Measurements from ENCODE around the gene SYT9. TPM values are rescaled to one million over a fixed set of nuclear protein-coding genes. Genes with fewer than 3 reads are reported as not detected.

Gene SYT9
- total and polyA plus RNA-seq, 4 donors: 0.05 to 5.4 (median 2.6) TPM

DNA sequence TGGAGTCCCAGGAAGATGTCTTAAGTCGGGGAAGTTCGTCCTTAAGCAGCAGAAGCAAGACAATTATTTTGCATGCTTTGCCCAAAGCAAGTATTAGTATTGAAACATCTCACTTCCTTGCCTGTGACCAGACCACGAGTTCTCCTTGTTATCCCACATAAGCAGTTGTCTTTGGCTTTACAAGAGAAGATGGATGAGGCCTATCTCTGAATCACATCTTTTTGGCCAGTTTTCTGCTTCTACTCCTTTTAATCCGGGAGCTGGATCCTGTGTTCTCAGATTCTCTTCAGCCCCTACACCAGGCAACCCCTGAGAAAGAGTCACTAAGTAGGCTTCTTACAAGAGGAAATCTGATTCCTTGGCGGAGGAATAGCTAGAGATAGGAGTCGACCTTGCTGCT, 2.1 kb downstream of the SYT9 start:
- peaks cover 4 to 31% (median 22%) of the 10 kb centered on the region in 4 donors for H3K4me1 ChIP-seq (ENCODE audit: control insufficient read depth in 4 of 4, insufficient read depth in 4 of 4, low read length in 3 of 4)
- H3K9ac ChIP-seq (ENCODE audit: low read depth in 1 of 2, low read length in 2 of 2): no peak overlapping the region
- H3K9me3 ChIP-seq (ENCODE audit: control insufficient read depth in 4 of 4, low read length in 3 of 4): no peaks in the 10 kb centered on the region
- no peak overlapping the region for H3K27ac ChIP-seq (ENCODE audit: low read depth in 1 of 2, low read length in 2 of 2)
- WGBS: 85% methylated on average over 6 of the region's 6 CpGs
- no peak for TF ChIP-seq EGR1 (IDR thresholded peaks at IDR 0.05; ENCODE audit: low read depth in 2 of 2)
- TF ChIP-seq RXRA (IDR thresholded peaks at IDR 0.05): no peak
- TF ChIP-seq SP1 (IDR thresholded peaks at IDR 0.05): no peak
- no peak for TF ChIP-seq NR2F2 (IDR thresholded peaks at IDR 0.05)
- no peak for TF ChIP-seq HNF4G (IDR thresholded peaks at IDR 0.05)
- TF ChIP-seq ATF3 (IDR thresholded peaks at IDR 0.05): no peak
- no peak for TF ChIP-seq TAF1 (conservative IDR thresholded peaks at IDR 0.05)
- no peak for TF ChIP-seq RAD21 (IDR thresholded peaks at IDR 0.05)
- TF ChIP-seq REST (IDR thresholded peaks at IDR 0.05): no peak
- no peak overlapping the region for H3K4me3 ChIP-seq (ENCODE audit: low read depth in 1 of 3, low read length in 3 of 3)
- H3K27me3 ChIP-seq (ENCODE audit: control insufficient read depth in 4 of 4, insufficient read depth in 4 of 4, low read length in 3 of 4): no peaks in the 10 kb centered on the region
- no peak for DNase-seq (ENCODE audit: low spot score)
- no peaks in the 10 kb centered on the region for H3K36me3 ChIP-seq (ENCODE audit: control insufficient read depth in 4 of 4, insufficient read depth in 3 of 4, low read depth in 1 of 4, low read length in 3 of 4)

DNA sequence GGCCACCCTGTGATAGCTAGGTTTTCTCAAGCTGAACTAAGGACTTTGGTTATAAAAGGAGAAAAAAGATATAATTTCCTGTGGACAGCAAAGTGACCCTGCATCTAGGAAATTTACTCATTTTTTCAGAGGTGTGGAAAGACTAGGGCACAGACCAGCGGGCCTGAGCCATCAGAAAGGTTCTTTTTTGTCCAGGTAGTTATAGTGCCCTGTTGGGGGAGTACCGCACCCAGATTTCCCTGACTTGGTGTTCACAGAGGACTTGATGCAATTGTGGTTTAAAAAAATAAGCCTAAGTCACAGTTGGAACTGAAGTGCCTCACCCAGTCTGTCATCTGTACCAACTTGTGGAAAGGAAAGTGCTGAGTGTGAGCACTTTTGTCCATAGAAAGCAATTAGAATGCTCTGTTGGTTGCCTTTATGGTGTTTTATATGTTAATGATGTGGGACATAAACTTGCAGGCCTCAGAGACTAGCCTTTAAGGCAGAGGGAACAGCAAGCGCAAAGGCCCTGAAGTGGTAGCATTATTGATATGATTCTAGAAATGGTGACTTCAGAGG, 3.1 kb downstream of the SYT9 start:
- Histone ChIP-seq H3K36me3 (ENCODE audit: control insufficient read depth in 4 of 4, insufficient read depth in 3 of 4, low read depth in 1 of 4, low read length in 3 of 4) (no peaks in the 10 kb centered on the region), H3K4me3 (ENCODE audit: low read depth in 1 of 3, low read length in 3 of 3) (no peak overlapping the region), H3K4me1 (ENCODE audit: control insufficient read depth in 4 of 4, insufficient read depth in 4 of 4, low read length in 3 of 4) (peaks cover 4 to 31% (median 22%) of the 10 kb centered on the region in 4 donors), H3K27me3 (ENCODE audit: control insufficient read depth in 4 of 4, insufficient read depth in 4 of 4, low read length in 3 of 4) (no peaks in the 10 kb centered on the region), H3K9me3 (ENCODE audit: control insufficient read depth in 4 of 4, low read length in 3 of 4) (no peaks in the 10 kb centered on the region), H3K27ac (ENCODE audit: low read depth in 1 of 2, low read length in 2 of 2) (no peak overlapping the region), H3K9ac (ENCODE audit: low read depth in 1 of 2, low read length in 2 of 2) (no peak overlapping the region)
- DNase-seq (ENCODE audit: low spot score): no peak
- 65% methylated on average over 3 of the region's 3 CpGs for WGBS
- TF ChIP-seq, protein P1, sequence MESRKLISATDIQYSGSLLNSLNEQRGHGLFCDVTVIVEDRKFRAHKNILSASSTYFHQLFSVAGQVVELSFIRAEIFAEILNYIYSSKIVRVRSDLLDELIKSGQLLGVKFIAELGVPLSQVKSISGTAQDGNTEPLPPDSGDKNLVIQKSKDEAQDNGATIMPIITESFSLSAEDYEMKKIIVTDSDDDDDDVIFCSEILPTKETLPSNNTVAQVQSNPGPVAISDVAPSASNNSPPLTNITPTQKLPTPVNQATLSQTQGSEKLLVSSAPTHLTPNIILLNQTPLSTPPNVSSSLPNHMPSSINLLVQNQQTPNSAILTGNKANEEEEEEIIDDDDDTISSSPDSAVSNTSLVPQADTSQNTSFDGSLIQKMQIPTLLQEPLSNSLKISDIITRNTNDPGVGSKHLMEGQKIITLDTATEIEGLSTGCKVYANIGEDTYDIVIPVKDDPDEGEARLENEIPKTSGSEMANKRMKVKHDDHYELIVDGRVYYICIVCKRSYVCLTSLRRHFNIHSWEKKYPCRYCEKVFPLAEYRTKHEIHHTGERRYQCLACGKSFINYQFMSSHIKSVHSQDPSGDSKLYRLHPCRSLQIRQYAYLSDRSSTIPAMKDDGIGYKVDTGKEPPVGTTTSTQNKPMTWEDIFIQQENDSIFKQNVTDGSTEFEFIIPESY (IDR thresholded peaks at IDR 0.05): no peak
- TF ChIP-seq FOXA2 (IDR thresholded peaks at IDR 0.05) (no peak), REST (IDR thresholded peaks at IDR 0.05) (no peak), MAX (IDR thresholded peaks at IDR 0.05) (no peak), YY1 (IDR thresholded peaks at IDR 0.05) (no peak), FOXA1 (IDR thresholded peaks at IDR 0.05) (no peak), EGR1 (IDR thresholded peaks at IDR 0.05; ENCODE audit: low read depth in 2 of 2) (no peak), JUND (IDR thresholded peaks at IDR 0.05) (no peak), ATF3 (IDR thresholded peaks at IDR 0.05) (no peak), CTCF (IDR thresholded peaks at IDR 0.05; ENCODE audit: low read depth, low read length, missing input control) (no peak)

Data from liver (tissue), 9 donors.